Mucosa of rectum (tissue), 2 donors: ENCODE results near the gene TPD52L3.

ENCODE experiments used
- H3K27ac ChIP-seq, 2 donors: one replicate each; pipeline ENCODE4 v1.7.0; 2013; ENCODE audit warnings: inconsistent platforms in 2 of 2, low read depth in 2 of 2, low read length in 2 of 2
- H3K27me3 ChIP-seq, 2 donors: one replicate each; pipeline ENCODE4 v1.7.0; 2013; ENCODE audit warnings: low read length in 2 of 2; ENCODE audit not compliant: control insufficient read depth in 2 of 2, insufficient read depth in 2 of 2
- H3K36me3 ChIP-seq, 2 donors: one replicate each; pipeline ENCODE4 v1.7.0; 2013; ENCODE audit warnings: low read length in 2 of 2; ENCODE audit not compliant: control insufficient read depth in 2 of 2, insufficient read depth in 2 of 2
- H3K4me1 ChIP-seq, 2 donors: one replicate each; pipeline ENCODE4 v1.7.0; 2013; ENCODE audit warnings: low read length in 2 of 2, mild to moderate bottlenecking in 1 of 2; ENCODE audit not compliant: control insufficient read depth in 2 of 2, insufficient read depth in 2 of 2
- H3K4me3 ChIP-seq, 2 donors: one replicate each; pipeline ENCODE4 v1.7.0; 2013; ENCODE audit warnings: low read length in 2 of 2
- H3K9ac ChIP-seq, 2 donors: one replicate each; pipeline ENCODE4 v1.7.0; 2013; ENCODE audit warnings: low read length in 2 of 2, low read depth in 1 of 2, mild to moderate bottlenecking in 1 of 2
- H3K9me3 ChIP-seq, 2 donors: one replicate each; pipeline ENCODE4 v1.7.0; 2013; ENCODE audit warnings: low read length in 2 of 2; ENCODE audit not compliant: control insufficient read depth in 2 of 2
- donor health status: healthy.
- donor health status: Normal muscosa, but diverticular disease.

TPD52L3 gene

GRCh38 chr9:6354072-6354686 lies 26.0 kb downstream of the TPD52L3 start:
- no peak overlapping the region for H3K27ac ChIP-seq
- no peaks in the 10 kb centered on the region for H3K9me3 ChIP-seq
- H3K27me3 ChIP-seq: no peaks in the 10 kb centered on the region
- H3K36me3 ChIP-seq: no peaks in the 10 kb centered on the region
- H3K4me3 ChIP-seq: no peak overlapping the region
- no peaks in the 10 kb centered on the region for H3K4me1 ChIP-seq
- no peak overlapping the region for H3K9ac ChIP-seq

- Histone ChIP-seq H3K4me1 (no peaks in the 10 kb centered on the region), H3K27me3 (no peaks in the 10 kb centered on the region), H3K4me3 (no peak overlapping the region), H3K9ac (no peak overlapping the region), H3K27ac (no peak overlapping the region), H3K9me3 (no peaks in the 10 kb centered on the region), H3K36me3 (no peaks in the 10 kb centered on the region)
Measured at GRCh38 chr9:6355728-6356127, 27.6 kb downstream of the TPD52L3 start.

- Histone ChIP-seq H3K27me3 (no peaks in the 10 kb centered on the region), H3K4me3 (no peak overlapping the region), H3K4me1 (no peaks in the 10 kb centered on the region), H3K36me3 (no peaks in the 10 kb centered on the region), H3K9ac (no peak overlapping the region), H3K9me3 (no peaks in the 10 kb centered on the region), H3K27ac (no peak overlapping the region)
Measured at GRCh38 chr9:6356441-6356840, 28.3 kb downstream of the TPD52L3 start.

GRCh38 chr9:6356904-6357303 lies 28.7 kb downstream of the TPD52L3 start:
- Histone ChIP-seq H3K27ac (no peak overlapping the region), H3K36me3 (no peaks in the 10 kb centered on the region), H3K9me3 (no peaks in the 10 kb centered on the region), H3K27me3 (no peaks in the 10 kb centered on the region), H3K4me3 (no peak overlapping the region), H3K9ac (no peak overlapping the region), H3K4me1 (no peaks in the 10 kb centered on the region)

- H3K9me3 ChIP-seq: peaks cover 0 to 4% of the 10 kb centered on the region in 2 donors
- H3K27me3 ChIP-seq: no peaks in the 10 kb centered on the region
- H3K4me3 ChIP-seq: no peak overlapping the region
- H3K9ac ChIP-seq: no peak overlapping the region
- H3K36me3 ChIP-seq: no peaks in the 10 kb centered on the region
- H3K27ac ChIP-seq: no peak overlapping the region
- no peaks in the 10 kb centered on the region for H3K4me1 ChIP-seq
Measured at GRCh38 chr9:6367128-6367890, 39.1 kb downstream of the TPD52L3 start.

GRCh38 chr9:6368831-6369230 lies 40.7 kb downstream of the TPD52L3 start:
- H3K4me1 ChIP-seq: no peaks in the 10 kb centered on the region
- H3K27me3 ChIP-seq: no peaks in the 10 kb centered on the region
- no peak overlapping the region for H3K27ac ChIP-seq
- H3K36me3 ChIP-seq: no peaks in the 10 kb centered on the region
- H3K9me3 ChIP-seq: peaks cover 0 to 4% of the 10 kb centered on the region in 2 donors
- no peak overlapping the region for H3K9ac ChIP-seq
- no peak overlapping the region for H3K4me3 ChIP-seq
